ENCODE data around the gene PRTN3.
"Not testable (repeated sequence)": the region's sequence is repeated elsewhere in the genome, so short reads cannot be mapped to it uniquely, and the experiment has no call there.

The PRTN3 gene

DNA sequence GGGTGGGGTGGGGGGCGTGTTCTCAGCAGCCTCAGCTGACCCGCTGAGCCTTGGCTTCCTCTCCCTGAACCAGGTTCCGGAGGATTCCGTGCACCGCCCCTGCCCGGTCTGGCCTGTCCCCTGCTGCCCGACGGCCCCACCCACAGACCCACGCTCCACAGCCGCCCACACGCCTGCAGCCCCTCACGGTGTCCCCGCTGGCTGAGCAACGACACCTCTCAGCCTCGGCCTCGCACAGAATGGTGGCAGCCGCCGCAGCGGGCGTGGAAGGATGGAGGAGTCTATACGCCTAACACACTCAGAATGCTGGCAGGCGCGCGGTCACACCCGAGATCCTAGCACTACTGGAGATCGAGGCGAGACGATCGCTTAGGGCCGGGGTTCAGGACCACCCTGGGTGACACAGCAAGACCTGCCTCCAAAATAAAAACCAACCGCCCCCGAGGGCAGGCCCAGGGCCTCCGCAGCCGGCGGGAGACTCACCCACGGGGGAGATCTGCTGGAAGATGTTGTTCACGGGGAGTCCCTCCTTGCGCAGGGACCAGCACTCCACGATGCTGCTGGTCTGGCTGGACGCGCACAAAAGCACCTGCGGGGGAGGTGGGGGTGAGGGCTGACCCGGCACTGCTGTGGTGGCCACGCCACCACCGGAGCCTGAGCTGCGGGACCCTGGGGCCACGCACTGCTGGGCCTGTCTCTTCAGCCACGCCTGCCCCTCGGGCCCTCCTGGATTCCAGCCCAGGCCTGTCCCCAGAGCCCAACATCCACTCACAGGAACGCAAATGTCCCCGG, 43.8 kb downstream of the PRTN3 start:
- DNase-seq: no peak

DNA sequence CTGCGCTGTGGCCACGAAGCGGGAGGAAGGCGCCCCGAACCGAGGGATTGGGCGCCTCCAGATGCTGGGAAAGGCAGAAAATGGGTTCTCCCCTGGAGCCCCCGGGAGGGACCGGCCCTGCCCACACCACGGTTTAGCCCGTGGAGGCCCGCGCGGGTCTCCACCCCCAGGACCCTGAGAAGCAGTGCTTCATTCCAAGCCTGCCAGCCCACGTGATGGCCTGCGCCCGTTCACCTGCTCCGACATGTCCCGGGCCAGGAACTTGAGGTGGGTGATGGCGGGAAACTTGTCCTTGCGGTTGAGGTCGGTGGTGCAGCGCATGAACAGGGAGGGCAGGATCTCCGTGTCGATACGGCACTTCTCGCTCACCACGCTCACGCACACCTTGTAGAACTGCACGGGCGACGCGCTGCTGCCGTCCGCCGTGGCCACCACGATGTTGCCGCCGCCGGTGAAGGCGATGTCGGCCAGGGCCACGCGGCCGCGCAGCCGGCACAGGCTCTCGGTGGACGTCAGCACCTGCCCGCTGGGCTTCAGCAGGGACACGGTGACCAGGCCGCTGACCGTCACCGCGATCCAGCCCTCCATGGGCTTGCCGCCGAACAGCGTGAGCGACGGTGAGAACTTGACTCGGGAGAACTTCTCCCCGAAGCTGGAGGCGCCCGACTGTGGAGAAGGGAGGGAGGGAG, 44.9 kb downstream of the PRTN3 start:
- no peak for DNase-seq

DNA sequence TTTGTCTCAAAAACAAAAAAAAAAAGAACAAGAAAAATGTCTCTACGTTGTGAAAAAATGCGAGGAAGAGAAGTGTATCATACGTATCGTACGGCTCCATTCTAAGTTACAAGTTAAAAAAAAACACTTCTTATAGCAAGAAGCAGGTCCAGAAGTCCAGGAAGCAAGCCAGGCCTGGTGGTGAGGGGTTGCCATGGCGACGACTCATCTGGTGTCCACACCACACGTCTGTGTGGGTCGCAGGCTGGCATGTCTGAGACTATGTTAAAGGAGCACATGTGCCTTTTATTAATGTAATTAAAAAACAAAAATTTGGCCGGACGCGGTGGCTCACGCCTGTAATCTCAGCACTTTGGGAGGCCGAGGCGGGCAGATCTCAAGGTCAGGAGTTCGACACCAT, 46.3 kb downstream of the PRTN3 start:
- no peak for DNase-seq

DNA sequence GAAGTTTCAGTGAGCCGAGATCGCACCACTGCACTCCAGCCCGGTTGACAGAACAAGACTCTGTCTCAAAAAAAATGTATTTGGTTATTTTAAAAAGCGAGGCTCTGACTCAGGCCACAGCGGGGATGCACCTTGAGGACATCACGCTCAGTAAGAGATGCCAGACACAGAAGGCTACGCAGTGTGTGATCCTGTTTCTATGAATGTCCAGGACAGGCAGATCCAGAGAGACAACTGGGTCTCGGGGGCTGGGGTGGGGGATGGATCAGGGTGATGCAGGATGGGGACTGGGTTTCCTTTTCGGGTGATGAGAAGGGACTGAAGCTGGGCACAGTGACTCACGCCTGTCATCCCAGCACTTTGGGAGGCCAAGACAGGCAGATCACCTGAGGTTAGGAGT, 46.8 kb downstream of the PRTN3 start:
- no peak for DNase-seq

DNA sequence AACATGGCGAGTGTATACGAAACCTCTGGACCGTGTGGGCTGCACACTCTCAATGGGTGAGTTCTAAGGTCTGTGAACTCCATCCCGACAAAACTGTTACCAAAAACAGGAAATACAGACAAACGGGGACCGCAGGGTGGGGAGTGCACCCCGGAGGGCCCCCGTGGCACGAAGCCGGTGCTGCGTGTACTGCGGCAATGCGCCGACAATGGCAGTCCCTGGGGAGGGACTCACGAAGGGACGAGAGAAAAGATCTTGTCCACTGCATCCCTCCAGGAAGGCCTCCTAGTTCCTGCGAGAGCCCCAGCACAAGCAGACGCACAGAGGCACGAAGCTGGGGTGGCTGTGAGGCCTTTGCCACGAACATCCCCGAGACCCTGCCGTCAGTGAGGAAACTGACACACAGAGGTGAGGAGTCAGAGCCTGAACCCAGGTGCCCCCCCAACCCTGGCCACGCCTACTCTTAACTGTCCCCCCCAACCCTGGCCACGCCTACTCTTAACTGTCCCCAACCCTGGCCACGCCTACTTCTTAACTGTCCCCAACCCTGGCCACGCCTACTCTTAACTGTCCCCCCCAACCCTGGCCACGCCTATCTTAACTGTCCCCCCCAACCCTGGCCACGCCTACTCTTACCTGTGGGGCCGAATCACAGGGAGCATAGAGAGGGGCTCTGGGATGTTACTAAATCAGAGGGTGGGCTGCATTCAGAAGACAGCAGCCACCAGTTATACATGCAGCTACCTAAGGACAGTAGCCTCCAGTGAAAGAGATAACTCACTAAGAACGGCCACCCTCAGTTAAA, 48.0 kb downstream of the PRTN3 start:
- peak; percentile 59 for DNase-seq

DNA sequence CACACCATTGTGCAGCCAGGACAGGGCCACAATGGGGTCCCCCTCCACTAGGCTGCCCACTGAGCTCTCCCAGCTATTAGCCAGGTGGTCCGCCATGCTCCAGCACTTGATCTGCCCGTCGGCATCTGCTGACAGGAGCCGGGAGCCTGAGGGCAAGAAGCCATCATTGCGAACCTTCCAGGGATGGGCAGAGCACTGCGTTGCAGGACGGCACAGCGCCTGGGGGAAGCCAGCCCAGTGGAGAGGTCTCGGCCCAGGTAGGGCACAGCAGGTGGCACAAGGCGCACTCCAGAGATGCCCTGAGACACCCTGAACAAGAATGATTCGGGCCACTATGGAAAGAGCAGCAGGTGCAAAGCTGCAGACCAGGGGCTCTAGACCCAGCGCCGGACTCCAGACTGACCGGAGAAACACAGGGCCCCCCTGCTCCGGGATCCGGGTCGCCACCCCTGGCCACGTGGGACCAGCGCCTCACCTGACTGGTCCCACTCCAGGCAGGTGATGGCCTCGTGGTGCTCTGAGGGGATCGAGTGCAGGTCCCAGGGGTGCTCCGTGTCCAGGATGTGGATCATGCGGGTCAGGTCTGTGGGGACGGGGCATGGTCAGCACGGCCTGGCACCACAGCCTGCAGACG, 49.0 kb downstream of the PRTN3 start:
- no peak for DNase-seq

DNA sequence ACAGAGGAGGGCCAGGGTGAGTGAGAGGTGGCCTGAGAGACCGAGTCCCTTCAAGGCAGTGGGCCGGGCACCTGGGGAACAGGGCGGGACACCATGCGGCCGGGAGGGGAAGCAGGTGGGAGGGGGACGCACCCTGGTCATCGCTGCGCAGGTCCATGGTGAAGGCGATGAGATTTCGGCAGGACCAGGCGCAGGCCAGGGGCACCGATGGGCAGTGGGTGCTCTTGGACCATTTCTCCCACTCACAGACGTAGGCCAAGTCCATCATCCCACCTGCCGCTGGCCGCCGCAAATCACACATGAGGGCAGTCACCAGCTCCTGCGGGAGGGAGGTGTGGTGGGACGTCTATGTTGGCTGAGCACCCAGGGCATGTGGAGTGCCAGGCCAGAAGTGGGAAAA, 50.0 kb downstream of the PRTN3 start:
- no peak for DNase-seq

DNA sequence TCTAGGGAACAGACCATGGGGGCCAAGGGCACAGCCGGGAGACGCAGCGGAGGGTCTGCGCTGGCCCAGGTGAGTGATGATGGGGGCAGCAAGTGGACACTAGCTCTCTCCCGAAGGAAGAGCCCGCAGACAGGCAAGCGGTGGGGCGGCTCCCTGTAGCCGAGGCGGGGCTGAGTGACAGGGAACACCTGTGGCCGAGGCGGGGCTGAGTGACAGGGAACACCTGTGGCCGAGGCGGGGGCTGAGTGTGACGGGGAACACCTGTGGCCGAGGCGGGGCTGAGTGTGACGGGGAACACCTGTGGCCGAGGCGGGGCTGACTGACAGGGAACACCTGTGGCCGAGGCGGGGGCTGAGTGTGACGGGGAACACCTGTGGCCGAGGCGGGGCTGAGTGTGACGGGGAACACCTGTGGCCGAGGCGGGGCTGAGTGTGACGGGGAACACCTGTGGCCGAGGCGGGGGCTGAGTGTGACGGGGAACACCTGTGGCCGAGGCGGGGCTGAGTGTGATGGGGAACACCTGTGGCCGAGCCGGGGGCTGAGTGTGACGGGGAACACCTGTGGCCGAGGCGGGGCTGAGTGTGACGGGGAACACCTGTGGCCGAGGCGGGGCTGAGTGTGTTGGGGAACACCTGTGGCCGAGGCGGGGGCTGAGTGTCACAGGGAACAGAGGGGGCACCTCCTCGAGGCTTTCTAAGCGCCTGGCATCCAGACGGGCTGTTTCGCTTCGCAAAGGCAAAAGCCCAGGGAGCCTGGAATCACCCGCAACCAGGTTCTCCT, 50.8 kb downstream of the PRTN3 start:
- not testable (repeated sequence) for DNase-seq

DNA sequence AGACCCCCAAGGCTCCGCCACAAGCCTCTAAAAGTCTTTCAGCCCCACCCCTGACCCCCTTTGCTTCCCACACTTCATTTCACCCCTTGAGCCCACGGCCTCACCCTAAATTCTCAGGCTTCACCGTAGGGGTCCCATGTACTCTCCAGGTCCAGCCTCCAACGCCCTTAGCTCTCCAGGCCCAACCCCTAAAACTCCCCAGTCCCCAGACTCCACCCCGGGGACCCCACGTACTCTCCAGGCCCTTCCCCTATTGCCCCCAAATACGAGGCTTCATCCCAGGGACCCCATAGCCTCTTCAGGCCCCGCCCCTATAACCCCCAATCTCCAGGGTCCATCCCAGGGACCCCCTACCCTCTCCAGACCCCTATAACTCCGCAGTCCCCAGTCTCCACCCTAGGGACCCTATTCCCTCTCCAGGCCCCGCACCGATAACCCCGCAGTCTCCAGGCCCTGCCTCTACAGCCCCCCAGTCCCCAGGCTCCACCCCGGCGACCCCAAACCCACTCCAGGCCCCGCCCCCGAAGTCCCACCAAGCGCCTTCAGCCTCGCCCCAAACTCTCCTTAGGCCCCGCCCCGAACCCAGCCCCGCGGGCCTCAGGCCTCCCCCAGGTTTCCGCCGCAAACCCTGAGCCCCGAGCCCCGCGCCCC, 51.6 kb downstream of the PRTN3 start:
- no peak for DNase-seq

DNA sequence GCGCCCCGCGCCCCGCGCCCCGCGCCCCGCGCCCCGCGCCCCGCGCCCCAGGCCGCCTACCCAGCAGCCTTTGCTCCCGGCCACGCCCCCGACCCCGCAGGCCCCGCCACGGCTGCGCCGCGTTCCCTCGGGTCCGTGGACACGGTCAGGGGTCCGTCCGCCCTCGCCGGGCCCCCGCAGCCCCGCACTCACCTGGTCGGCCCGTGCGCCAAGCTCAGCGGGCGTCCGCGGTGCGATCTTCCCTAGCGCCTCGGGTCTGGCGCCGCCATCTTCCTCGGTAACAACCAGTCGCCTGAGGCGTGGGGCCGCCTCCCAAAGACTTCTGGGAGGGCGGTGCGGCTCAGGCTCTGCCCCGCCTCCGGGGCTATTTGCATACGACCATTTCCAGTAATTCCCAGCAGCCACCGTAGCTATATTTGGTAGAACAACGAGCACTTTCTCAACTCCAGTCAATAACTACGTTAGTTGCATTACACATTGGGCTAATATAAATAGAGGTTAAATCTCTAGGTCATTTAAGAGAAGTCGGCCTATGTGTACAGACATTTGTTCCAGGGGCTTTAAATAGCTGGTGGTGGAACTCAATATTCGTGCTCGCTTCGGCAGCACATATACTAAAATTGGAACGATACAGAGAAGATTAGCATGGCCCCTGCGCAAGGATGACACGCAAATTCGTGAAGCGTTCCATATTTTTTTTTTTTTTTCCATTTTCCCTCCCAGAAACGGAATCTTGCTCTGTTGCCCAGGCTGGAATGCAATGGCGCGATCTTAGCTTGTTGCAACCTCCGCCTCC, 52.3 kb downstream of the PRTN3 start, which contains the start of the genes MED16 and RNU6-9:
Gene MED16 (minus strand): TSS at position 294 of the 796 bp plus-strand sequence. CDS start 2,056 bp downstream, outside the sequence.
Gene RNU6-9 (plus strand): TSS at position 591 of the 796 bp plus-strand sequence.
- DNase-seq: peak; percentile 83

DNA sequence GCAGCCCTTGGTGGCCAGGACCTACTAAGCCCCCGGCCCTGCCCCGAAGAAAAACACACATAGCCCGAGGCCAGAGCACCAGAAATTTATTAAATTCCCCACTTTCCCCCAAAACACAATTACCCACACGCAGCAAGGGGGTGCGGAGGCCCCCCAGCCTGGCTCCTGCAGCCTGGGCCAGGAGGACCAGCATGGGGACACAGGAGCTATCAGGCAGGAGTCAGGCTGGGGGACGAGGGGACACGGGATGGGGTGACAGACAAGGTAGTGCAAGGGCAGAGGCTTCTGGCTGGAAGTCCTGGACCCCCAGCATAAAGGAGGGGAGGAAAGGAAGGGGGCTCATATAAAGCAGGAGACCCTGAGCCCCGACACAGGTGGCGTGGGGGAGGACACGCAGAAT, 55.6 kb downstream of the PRTN3 start:
- no peak for DNase-seq

DNA sequence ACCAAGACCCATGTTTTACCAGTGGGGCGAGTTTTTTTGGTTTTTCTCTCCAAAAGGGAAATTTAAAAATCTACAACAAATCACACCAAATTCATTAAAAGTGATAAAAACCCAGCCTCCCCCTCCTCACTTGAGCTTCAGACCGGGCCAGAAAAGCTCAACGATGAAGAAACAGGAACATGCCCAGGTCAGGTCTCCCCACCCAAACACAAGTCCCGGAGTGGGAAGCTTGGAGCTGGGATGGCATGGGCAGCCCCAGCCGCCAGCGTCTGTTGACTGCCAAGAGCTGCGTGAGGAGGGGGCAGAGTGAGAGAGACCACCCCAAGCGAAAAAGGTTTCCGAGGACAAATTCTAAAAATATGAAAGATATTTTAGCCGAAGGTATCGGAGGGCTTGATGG, 56.2 kb downstream of the PRTN3 start:
- DNase-seq: no peak

DNA sequence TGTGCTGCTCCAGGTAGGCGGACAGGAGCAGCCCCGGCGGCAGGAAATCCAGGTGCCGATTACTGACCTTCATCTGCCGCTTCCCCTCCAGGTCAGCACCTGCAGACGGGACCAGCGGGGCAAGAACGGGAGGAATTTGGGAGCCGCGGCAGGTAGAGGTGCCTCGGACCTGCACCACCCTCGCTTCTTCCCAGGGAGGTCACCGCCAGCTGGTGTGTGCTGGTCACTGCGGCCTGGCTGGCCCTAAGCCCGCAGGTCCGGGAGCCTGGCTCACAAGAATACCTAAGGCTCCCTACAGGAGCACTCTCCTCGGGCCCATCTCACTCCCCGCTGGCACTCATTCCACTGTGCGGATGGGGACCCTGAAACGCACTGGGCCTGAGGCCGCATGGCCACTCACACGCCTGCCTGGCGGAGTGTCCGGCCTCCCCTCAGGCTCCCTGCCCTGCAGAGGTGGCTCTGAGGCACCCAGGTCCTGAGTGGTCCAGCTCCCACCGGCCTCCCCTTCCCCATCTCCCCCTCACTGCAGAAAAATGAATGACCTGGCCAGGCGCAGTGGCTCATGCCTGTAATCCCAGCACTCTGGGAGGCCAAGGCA, 56.7 kb downstream of the PRTN3 start:
- no peak for DNase-seq
